ENCODE results near the gene ING2. TPM values are rescaled to one million over a fixed set of nuclear protein-coding genes. Genes with fewer than 3 reads are reported as not detected.
"Not testable (repeated sequence)": the region's sequence is repeated elsewhere in the genome, so short reads cannot be mapped to it uniquely, and the experiment has no call there.

ING2 gene
- total RNA-seq, 1 experiment from 2014 or later = 4.2 TPM

DNA sequence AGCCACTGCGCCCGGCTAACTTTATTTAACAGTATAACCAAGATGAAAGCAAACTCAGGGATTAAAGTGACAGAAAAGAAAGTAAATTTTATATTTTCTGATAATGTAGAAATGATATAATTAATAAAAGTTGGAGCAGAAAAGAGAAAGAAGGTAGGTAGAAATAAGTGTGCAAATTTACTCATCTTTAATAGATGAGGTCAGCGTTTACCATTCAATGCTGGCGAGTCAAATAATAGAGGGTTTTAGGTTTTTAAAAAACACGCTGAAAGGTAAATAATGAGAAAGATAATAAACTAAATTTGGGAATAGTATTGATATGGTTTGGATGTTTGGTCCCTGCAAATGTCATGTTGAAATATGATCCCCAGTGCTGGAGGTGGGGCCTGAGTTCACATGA lies 46.9 kb upstream of the ING2 start (continued):
- TF ChIP-seq CTCF (IDR thresholded peaks at IDR 0.05 in 2 of 3, conservative IDR thresholded peaks at IDR 0.05 in 1 of 3; ENCODE audit: borderline replicate concordance in 1 of 3, insufficient read depth in 1 of 3, low read depth in 2 of 3, low read length in 2 of 3) = no peak
- no peak for TF ChIP-seq RAD21 (IDR thresholded peaks at IDR 0.05; ENCODE audit: low read depth)
- TF ChIP-seq POLR2AphosphoS5 (IDR thresholded peaks at IDR 0.05; ENCODE audit: low read depth, low read length) = no peak
- TF ChIP-seq POLR2A (IDR thresholded peaks at IDR 0.05; ENCODE audit: borderline replicate concordance, extremely low read depth, insufficient read depth, insufficient read length) = no peak
- TF ChIP-seq TCF7L2 (IDR thresholded peaks at IDR 0.05; ENCODE audit: borderline replicate concordance, extremely low read depth, insufficient read depth, insufficient read length) = no peak

- CTCF ChIA-PET; H3K79me2 ChIP-seq (ENCODE audit: insufficient read depth, low read length); DNase-seq (ENCODE audit: low read depth, low spot score); H3K4me2 ChIP-seq (ENCODE audit: low read length); H2AFZ ChIP-seq (ENCODE audit: low read depth, low read length, poor library complexity, severe bottlenecking); POLR2A ChIA-PET; H3K9me2 ChIP-seq (ENCODE audit: insufficient read depth); H3K9ac ChIP-seq (ENCODE audit: low read length); H4K20me1 ChIP-seq (ENCODE audit: insufficient read depth); intact Hi-C loops (cut with micrococcal nuclease); ATAC-seq; RAD21 ChIA-PET (ENCODE audit: low non-redundant PET in 1 of 2, low total read pairs in 2 of 2, uncharacterized antibody in 2 of 2, unreplicated experiment in 2 of 2); H3K4me1 ChIP-seq (ENCODE audit: control insufficient read depth in 1 of 2, insufficient read depth in 2 of 2, low read length in 2 of 2); H3K9me3 ChIP-seq (ENCODE audit: control insufficient read depth in 1 of 2, insufficient read depth in 1 of 2, low read depth in 1 of 2, low read length in 2 of 2); H3K27ac ChIP-seq (ENCODE audit: low read depth, low read length); H3K4me3 ChIP-seq (replicated peaks in 1 of 2; ENCODE audit: low read depth in 1 of 2, low read length in 2 of 2); H3K36me3 ChIP-seq (ENCODE audit: control insufficient read depth in 1 of 2, insufficient read depth in 2 of 2, low read length in 2 of 2); BruUV-seq (replicated peaks); H3K27me3 ChIP-seq (ENCODE audit: insufficient read depth, low read length): not testable (repeated sequence)
Observed at GRCh38 chr4:183463903-183464619, 40.8 kb upstream of the ING2 start.

DNA sequence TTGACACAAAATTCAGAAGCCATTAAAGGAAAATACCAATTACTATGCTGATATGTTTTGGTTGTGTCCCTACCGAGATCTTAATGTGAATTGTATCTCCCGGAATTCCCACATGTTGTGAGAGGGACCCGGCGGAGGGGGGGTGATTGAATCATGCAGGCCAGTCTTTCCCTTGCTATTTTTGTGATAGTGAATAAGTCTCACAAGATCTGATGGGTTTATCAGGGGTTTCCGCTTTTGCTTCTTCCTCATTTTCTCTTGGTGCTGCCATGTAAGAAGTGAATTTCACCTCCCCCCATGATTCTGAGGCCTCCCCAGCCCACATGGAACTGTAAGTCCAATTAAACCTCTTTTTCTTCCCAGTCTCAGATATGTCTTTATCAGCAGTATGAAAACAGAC lies 39.0 kb upstream of the ING2 start:
- H3K4me2 ChIP-seq (ENCODE audit: low read length); H3K27ac ChIP-seq (ENCODE audit: low read depth, low read length); H3K27me3 ChIP-seq (ENCODE audit: insufficient read depth, low read length); RAD21 ChIA-PET (ENCODE audit: low non-redundant PET in 1 of 2, low total read pairs in 2 of 2, uncharacterized antibody in 2 of 2, unreplicated experiment in 2 of 2); H3K9me3 ChIP-seq (ENCODE audit: control insufficient read depth in 1 of 2, insufficient read depth in 1 of 2, low read depth in 1 of 2, low read length in 2 of 2); H3K4me3 ChIP-seq (replicated peaks in 1 of 2; ENCODE audit: low read depth in 1 of 2, low read length in 2 of 2); H4K20me1 ChIP-seq (ENCODE audit: insufficient read depth); H2AFZ ChIP-seq (ENCODE audit: low read depth, low read length, poor library complexity, severe bottlenecking); BruUV-seq (replicated peaks); H3K9ac ChIP-seq (ENCODE audit: low read length); CTCF ChIA-PET; ATAC-seq; H3K9me2 ChIP-seq (ENCODE audit: insufficient read depth); intact Hi-C loops (cut with micrococcal nuclease); H3K36me3 ChIP-seq (ENCODE audit: control insufficient read depth in 1 of 2, insufficient read depth in 2 of 2, low read length in 2 of 2); H3K79me2 ChIP-seq (ENCODE audit: insufficient read depth, low read length); DNase-seq (ENCODE audit: low read depth, low spot score); POLR2A ChIA-PET: not testable (repeated sequence)
- H3K4me1 ChIP-seq (ENCODE audit: control insufficient read depth in 1 of 2, insufficient read depth in 2 of 2, low read length in 2 of 2) = peaks cover 0 to 14% of the 10 kb centered on the region in 2 experiments; a peak in 1 of 4 replicates

Data from HCT116 (cell line).